IMR-90 (cell line): ENCODE data around the gene SPHK2. TPM values are rescaled to one million over a fixed set of nuclear protein-coding genes. Genes with fewer than 3 reads are reported as not detected.

ENCODE experiments used
- ATAC-seq: fragments of 200-7000 bp; cut with Tn5 transposase; 2 replicates; pipeline ENCODE4 v1.9.1; 2020; ENCODE audit warnings: low read depth, mild to moderate bottlenecking, moderate library complexity
- BruUV-seq: library from RNA; stranded (reverse); fragments of 400-500 nt; replicated peaks from 2 replicates; lab custom pipeline; 2021; lab: Mats Ljungman, UMichigan
- CTCF ChIA-PET: fragments of 300-600 bp; formaldehyde crosslinking; extraction: SDS; loops from one replicate; lab custom pipeline; 2021; ENCODE audit warnings: antibody characterized with exemption; lab: Yijun Ruan, JAX
- POLR2A ChIA-PET: fragments of 300-600 bp; sonication (Branson Sonifier 250); formaldehyde crosslinking; loops from one replicate; lab custom pipeline; 2022; ENCODE audit warnings: antibody characterized with exemption; ENCODE audit not compliant: unreplicated experiment; lab: Charles Lee
- DNase-seq: peaks from one replicate; pipeline ENCODE4 v3.0.0; 2013
- H2AFZ ChIP-seq: replicated peaks from 2 replicates; pipeline ENCODE3; 2013; ENCODE audit warnings: low read length, mild to moderate bottlenecking; ENCODE audit not compliant: poor library complexity
- H2AK5ac ChIP-seq: 2 replicates; pipeline ENCODE4 v1.6.1; 2013; ENCODE audit warnings: low read depth, low read length, inconsistent platforms
- H2AK9ac ChIP-seq: replicated peaks from 2 replicates; pipeline ENCODE3; 2013; ENCODE audit warnings: mild to moderate bottlenecking, low read depth, low read length, moderate library complexity; ENCODE audit not compliant: poor library complexity
- H2BK120ac ChIP-seq: 2 replicates; pipeline ENCODE4 v1.6.1; 2013; ENCODE audit warnings: low read depth, low read length, inconsistent platforms
- H2BK15ac ChIP-seq: 3 replicates; pipeline ENCODE4 v1.6.1; 2013; ENCODE audit warnings: low read depth, low read length, inconsistent platforms
- H2BK20ac ChIP-seq: 2 replicates; pipeline ENCODE4 v1.6.1; 2013; ENCODE audit warnings: low read depth, mild to moderate bottlenecking, inconsistent platforms, low read length, moderate library complexity
- H2BK5ac ChIP-seq: 2 replicates; pipeline ENCODE4 v1.6.1; 2013; ENCODE audit warnings: mild to moderate bottlenecking, low read depth, low read length, inconsistent platforms; ENCODE audit not compliant: poor library complexity, severe bottlenecking
- H3K14ac ChIP-seq: replicated peaks from 2 replicates; pipeline ENCODE4 v1.6.1; 2013; ENCODE audit warnings: low read depth, low read length, inconsistent platforms
- H3K18ac ChIP-seq: 2 replicates; pipeline ENCODE4 v1.6.1; 2013; ENCODE audit warnings: low read depth, low read length, control low read depth
- H3K23ac ChIP-seq: 2 replicates; pipeline ENCODE4 v1.6.1; 2013; ENCODE audit warnings: low read depth, low read length, inconsistent platforms
- H3K27ac ChIP-seq: 2 replicates; pipeline ENCODE4 v1.5.1; 2013; ENCODE audit warnings: mild to moderate bottlenecking, control low read depth, low read length; ENCODE audit not compliant: insufficient read depth
- H3K27me3 ChIP-seq: 2 replicates; pipeline ENCODE4 v1.6.1; 2013; ENCODE audit warnings: low read length; ENCODE audit not compliant: control insufficient read depth, insufficient read depth
- H3K36me3 ChIP-seq: 2 replicates; pipeline ENCODE4 v1.6.1; 2013; ENCODE audit warnings: low read length, mixed read lengths; ENCODE audit not compliant: control insufficient read depth, insufficient read depth
- H3K4ac ChIP-seq: 2 replicates; pipeline ENCODE4 v1.6.1; 2013; ENCODE audit warnings: low read depth, low read length, inconsistent platforms
- H3K4me1 ChIP-seq: 2 replicates; pipeline ENCODE4 v1.6.1; 2013; ENCODE audit warnings: low read length, mixed read lengths; ENCODE audit not compliant: control insufficient read depth, insufficient read depth
- H3K4me2 ChIP-seq: 2 replicates; pipeline ENCODE4 v1.6.1; 2013; ENCODE audit warnings: low read depth, mild to moderate bottlenecking, control low read depth, low read length, moderate library complexity
- H3K4me3 ChIP-seq: 2 replicates; pipeline ENCODE4 v1.5.1; 2013; ENCODE audit warnings: low read depth, mild to moderate bottlenecking, control low read depth, low read length, moderate library complexity; ENCODE audit not compliant: insufficient read depth
- H3K56ac ChIP-seq: 2 replicates; pipeline ENCODE4 v1.6.1; 2013; ENCODE audit warnings: low read length, inconsistent platforms; ENCODE audit not compliant: insufficient read depth; ENCODE audit errors: extremely low read depth
- H3K79me1 ChIP-seq, 2 experiments: 2 replicates each; pipeline ENCODE4 v1.6.1; 2013; ENCODE audit warnings: low read length in 2 of 2, inconsistent platforms in 1 of 2, low read depth in 1 of 2
- H3K9ac ChIP-seq: 2 replicates; pipeline ENCODE4 v1.6.1; 2013; ENCODE audit warnings: low read depth, low read length, control low read depth
- H3K9me1 ChIP-seq: 2 replicates; pipeline ENCODE4 v1.6.1; 2013; ENCODE audit warnings: low read length, inconsistent platforms; ENCODE audit not compliant: insufficient read depth
- H3K9me3 ChIP-seq: 2 replicates; pipeline ENCODE4 v1.6.1; 2013; ENCODE audit warnings: low read length; ENCODE audit not compliant: control insufficient read depth, insufficient read depth
- H4K20me1 ChIP-seq: 2 replicates; pipeline ENCODE4 v1.6.1; 2013; ENCODE audit warnings: low read length, inconsistent platforms; ENCODE audit not compliant: insufficient read depth
- H4K5ac ChIP-seq: 2 replicates; pipeline ENCODE4 v1.6.1; 2013; ENCODE audit warnings: mild to moderate bottlenecking, low read depth, low read length, control low read depth
- H4K8ac ChIP-seq, 2 experiments: 2 replicates each; pipeline ENCODE4 v1.6.1; 2013; ENCODE audit warnings: low read depth in 2 of 2, low read length in 2 of 2, control low read depth in 1 of 2, inconsistent platforms in 1 of 2
- H4K91ac ChIP-seq: 2 replicates; pipeline ENCODE4 v1.6.1; 2013; ENCODE audit warnings: low read depth, low read length, inconsistent platforms; ENCODE audit not compliant: insufficient read depth
- BHLHE40 ChIP-seq: fragments of 150-350 bp; IDR thresholded peaks from 2 replicates; pipeline ENCODE4 v1.6.1; 2016; ENCODE audit warnings: mild to moderate bottlenecking, low read depth, low read length
- CEBPB ChIP-seq: IDR thresholded peaks from 2 replicates; pipeline ENCODE4 v1.6.1; 2012; ENCODE audit warnings: low read depth, low read length, improper control_type of control experiment
- CHD1 ChIP-seq: IDR thresholded peaks from 2 replicates; pipeline ENCODE4 v1.6.1; 2012; ENCODE audit warnings: low read depth, low read length, improper control_type of control experiment
- FOS ChIP-seq: fragments of 150-350 bp; IDR thresholded peaks from 2 replicates; pipeline ENCODE4 v1.6.1; 2016; ENCODE audit warnings: low read depth, low read length
- MAZ ChIP-seq: IDR thresholded peaks from 2 replicates; pipeline ENCODE4 v1.6.1; 2012; ENCODE audit warnings: low read depth, mild to moderate bottlenecking, low read length, improper control_type of control experiment, moderate library complexity, borderline replicate concordance
- MXI1 ChIP-seq: IDR thresholded peaks from 2 replicates; pipeline ENCODE4 v1.6.1; 2012; ENCODE audit warnings: low read depth, mild to moderate bottlenecking, low read length, moderate library complexity, borderline replicate concordance
- RAD21 ChIP-seq: IDR thresholded peaks from 2 replicates; pipeline ENCODE4 v1.6.1; 2012; ENCODE audit warnings: low read length, improper control_type of control experiment
- RCOR1 ChIP-seq: IDR thresholded peaks from 2 replicates; pipeline ENCODE4 v1.6.1; 2012; ENCODE audit warnings: mild to moderate bottlenecking, low read length, improper control_type of control experiment; ENCODE audit not compliant: insufficient replicate concordance
- RFX5 ChIP-seq: IDR thresholded peaks from 2 replicates; pipeline ENCODE4 v1.8.0; 2012; ENCODE audit warnings: low read depth, mild to moderate bottlenecking, low read length, moderate library complexity
- SMC3 ChIP-seq: fragments of 150-350 bp; IDR thresholded peaks from 2 replicates; pipeline ENCODE4 v1.6.1; 2016; ENCODE audit warnings: low read depth, mild to moderate bottlenecking, antibody characterized with exemption, low read length, moderate library complexity
- USF2 ChIP-seq: fragments of 150-350 bp; IDR thresholded peaks from 2 replicates; pipeline ENCODE4 v1.6.1; 2017; ENCODE audit warnings: mild to moderate bottlenecking, antibody characterized with exemption, low read length, low read depth
- WGBS, 2 experiments: methylation state at CpG; one replicate each; pipeline versions ENCODE4 v1.1.5 to v1.1.7; 2013; ENCODE audit warnings: missing lambda C conversion rate in 2 of 2; ENCODE audit not compliant: insufficient read length in 1 of 2; ENCODE audit errors: extremely low coverage in 2 of 2; 5-methylcytosine and 5-hydroxymethylcytosine counted together
- dilution Hi-C: fragments of 300-500 bp; cut with HindIII; formaldehyde crosslinking; loops from one replicate; pipeline ENCODE4 v1.14.3; 2018; ENCODE audit warnings: low sequenced_read_pairs; ENCODE audit not compliant: unreplicated experiment
- in situ Hi-C: fragments of 300-500 bp; cut with MboI; formaldehyde crosslinking; loops from 3 replicates; pipeline ENCODE4 v1.14.3; 2019; ENCODE audit warnings: low sequenced_read_pairs, inconsistent platforms, mixed read lengths
- intact Hi-C: fragments of 100-400 bp; cut with micrococcal nuclease; formaldehyde crosslinking; loops from 2 replicates; pipeline ENCODE4 v1.10.0; 2022
- polyA plus RNA-seq, 3 experiments: library from polyadenylated mRNA; depleted of rRNA; stranded (reverse); fragments of >200 nt; gene quantifications; 2 replicates each; pipeline ENCODE4 v1.2.3, GENCODE V29; 2012; ENCODE audit warnings: low replicate concordance in 1 of 3
- total RNA-seq: library from RNA; depleted of rRNA; stranded (reverse); fragments of >200 nt; gene quantifications from 2 replicates; pipeline ENCODE4 v1.2.3, GENCODE V29; 2012
- TF ChIP-seq, protein P1 (sequence below): conservative IDR thresholded peaks from 2 replicates; pipeline ENCODE4 v1.5.1; 2012; ENCODE audit warnings: mild to moderate bottlenecking, low read depth, low read length, improper control_type of control experiment
- TF ChIP-seq, protein P2 (sequence below): fragments of 150-350 bp; IDR thresholded peaks from 2 replicates; pipeline ENCODE4 v1.6.1; 2016; ENCODE audit warnings: low read depth, mild to moderate bottlenecking, low read length, moderate library complexity, borderline replicate concordance

SPHK2 gene
- total and polyA plus RNA-seq, 2 of the 4 experiments (the other 2 are of a cell fraction), result 1.6 to 9.9 TPM

DNA sequence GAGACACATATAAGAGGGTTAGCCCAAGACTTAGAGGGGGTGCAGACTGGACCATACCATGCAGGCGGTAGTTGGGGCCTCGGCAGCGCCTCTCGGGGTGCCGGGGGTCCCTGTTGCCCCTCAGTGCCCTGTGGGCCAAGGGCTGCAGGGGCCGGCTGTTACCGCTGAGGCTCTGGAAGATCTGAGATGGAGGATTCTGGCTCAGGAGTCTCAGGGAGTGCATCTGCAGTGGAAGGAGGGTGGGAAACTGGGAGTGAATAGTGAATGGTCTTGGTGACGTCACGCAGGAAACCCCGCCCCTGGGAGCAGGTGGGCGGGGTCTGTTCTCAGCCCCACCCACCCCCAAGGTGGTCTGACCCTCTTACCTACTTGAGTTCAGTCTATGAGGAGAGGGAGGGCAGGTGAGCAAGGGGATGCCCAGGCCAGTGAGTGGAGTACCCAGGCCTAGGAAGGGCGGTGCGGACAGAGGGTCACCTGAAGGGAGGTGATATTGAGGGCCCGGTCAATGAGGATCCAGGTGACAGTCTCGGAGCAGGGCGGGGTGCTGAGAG is 19.6 kb downstream of the SPHK2 start:
- no peak for DNase-seq
- dilution Hi-C loops, result no loop called here

More for the DNA sequence above, 19.6 kb downstream of the SPHK2 start:
- H2BK15ac ChIP-seq, result peak overlapping the region; percentile 89; the same call in 2 of the 3 replicates
- H3K9ac ChIP-seq, result no peak overlapping the region
- H3K4me1 ChIP-seq, result peaks cover 14% of the 10 kb centered on the region
- no peaks in the 10 kb centered on the region for H3K36me3 ChIP-seq
- CTCF ChIA-PET, result no interaction called here
- H3K4me3 ChIP-seq, result no peak overlapping the region
- H3K14ac ChIP-seq, result peak overlapping the region; percentile 99; the same call in 1 of the 2 replicates
- H4K91ac ChIP-seq, result peak overlapping the region; percentile 49; the same call in 1 of the 2 replicates
- H3K18ac ChIP-seq, result no peak overlapping the region
- TF ChIP-seq USF2 (no peak), SMC3 (no peak), MAZ (no peak), MXI1 (no peak), FOS (no peak), CHD1 (no peak), RAD21 (no peak), RCOR1 (no peak), RFX5 (no peak), CEBPB (no peak), BHLHE40 (no peak)
- TF ChIP-seq, protein P1, sequence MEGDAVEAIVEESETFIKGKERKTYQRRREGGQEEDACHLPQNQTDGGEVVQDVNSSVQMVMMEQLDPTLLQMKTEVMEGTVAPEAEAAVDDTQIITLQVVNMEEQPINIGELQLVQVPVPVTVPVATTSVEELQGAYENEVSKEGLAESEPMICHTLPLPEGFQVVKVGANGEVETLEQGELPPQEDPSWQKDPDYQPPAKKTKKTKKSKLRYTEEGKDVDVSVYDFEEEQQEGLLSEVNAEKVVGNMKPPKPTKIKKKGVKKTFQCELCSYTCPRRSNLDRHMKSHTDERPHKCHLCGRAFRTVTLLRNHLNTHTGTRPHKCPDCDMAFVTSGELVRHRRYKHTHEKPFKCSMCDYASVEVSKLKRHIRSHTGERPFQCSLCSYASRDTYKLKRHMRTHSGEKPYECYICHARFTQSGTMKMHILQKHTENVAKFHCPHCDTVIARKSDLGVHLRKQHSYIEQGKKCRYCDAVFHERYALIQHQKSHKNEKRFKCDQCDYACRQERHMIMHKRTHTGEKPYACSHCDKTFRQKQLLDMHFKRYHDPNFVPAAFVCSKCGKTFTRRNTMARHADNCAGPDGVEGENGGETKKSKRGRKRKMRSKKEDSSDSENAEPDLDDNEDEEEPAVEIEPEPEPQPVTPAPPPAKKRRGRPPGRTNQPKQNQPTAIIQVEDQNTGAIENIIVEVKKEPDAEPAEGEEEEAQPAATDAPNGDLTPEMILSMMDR, result no peak
- TF ChIP-seq, protein P2, sequence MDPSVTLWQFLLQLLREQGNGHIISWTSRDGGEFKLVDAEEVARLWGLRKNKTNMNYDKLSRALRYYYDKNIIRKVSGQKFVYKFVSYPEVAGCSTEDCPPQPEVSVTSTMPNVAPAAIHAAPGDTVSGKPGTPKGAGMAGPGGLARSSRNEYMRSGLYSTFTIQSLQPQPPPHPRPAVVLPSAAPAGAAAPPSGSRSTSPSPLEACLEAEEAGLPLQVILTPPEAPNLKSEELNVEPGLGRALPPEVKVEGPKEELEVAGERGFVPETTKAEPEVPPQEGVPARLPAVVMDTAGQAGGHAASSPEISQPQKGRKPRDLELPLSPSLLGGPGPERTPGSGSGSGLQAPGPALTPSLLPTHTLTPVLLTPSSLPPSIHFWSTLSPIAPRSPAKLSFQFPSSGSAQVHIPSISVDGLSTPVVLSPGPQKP, result no peak
- H2AK5ac ChIP-seq, result peak overlapping the region; percentile 95
- in situ Hi-C loops (no loop called here), intact Hi-C loops (no loop called here)
- H4K8ac ChIP-seq, result peak overlapping the region; percentile 43 to 98; a peak in 3 of 4 replicates
- no peak overlapping the region for H3K23ac ChIP-seq
- no peak for ATAC-seq
- H3K56ac ChIP-seq, result no peak overlapping the region
- H3K27me3 ChIP-seq, result no peaks in the 10 kb centered on the region
- H2BK120ac ChIP-seq, result no peak overlapping the region
- H3K79me1 ChIP-seq, result peaks cover 0 to 15% of the 10 kb centered on the region in 2 experiments; a peak in 3 of 4 replicates
- H3K4ac ChIP-seq, result peak overlapping the region; percentile 94
- no peak overlapping the region for H3K27ac ChIP-seq
- POLR2A ChIA-PET, result no interaction called here
- peaks cover 15% of the 10 kb centered on the region for H3K9me1 ChIP-seq
- H4K5ac ChIP-seq, result no peak overlapping the region
- no peak overlapping the region for H2BK20ac ChIP-seq
- WGBS, 2 experiments, result 93% methylated on average over 12 of the region's 16 CpGs; no CpG with 5 or more reads in 1 of the 2 experiments
- BruUV-seq, result no TSS peak
- no peaks in the 10 kb centered on the region for H3K9me3 ChIP-seq
- H4K20me1 ChIP-seq, result peaks cover 4% of the 10 kb centered on the region; the same call in 1 of the 2 replicates
- H3K4me2 ChIP-seq, result no peak overlapping the region
- H2AFZ ChIP-seq, result no peak overlapping the region
- H2AK9ac ChIP-seq, result peak overlapping the region; percentile 89
- peak overlapping the region; percentile 32 for H2BK5ac ChIP-seq
